Measurements from ENCODE around the gene KPNA6.
"Not testable (repeated sequence)": the region's sequence is repeated elsewhere in the genome, so short reads cannot be mapped to it uniquely, and the experiment has no call there.

Gene KPNA6

GRCh38 chr1:32107742-32108661, at the start of gene KPNA6:
KPNA6 (plus strand) TSS chr1:32108056; CDS start chr1:32108131, 75 bp downstream.
- peak; percentile 85 for DNase-seq (ENCODE audit: extremely low spot score)
- ChIA-PET CTCF (interaction anchor here (0.8 to 5.0 kb wide), 22 partner anchors 8 to 290 kb away, joined by 3 to 45 read pairs (median 4); partner anchors contain the start of genes LCK and TMEM39B), POLR2A (interaction anchor here (0.6 to 1.4 kb wide), 8 partner anchors 9 to 228 kb away, joined by 3 to 9 read pairs (median 4); partner anchors contain the start of genes CCDC28B, MARCKSL1, TMEM39B and TXLNA)
- no peak for TF ChIP-seq CTCF (IDR thresholded peaks at IDR 0.05; ENCODE audit: control extremely low read depth, extremely low read depth, low read depth, missing control alignments)

GRCh38 chr1:32060914-32061313, 46.9 kb upstream of the KPNA6 start:
- TF ChIP-seq CTCF (IDR thresholded peaks at IDR 0.05; ENCODE audit: control extremely low read depth, extremely low read depth, low read depth, missing control alignments), result no peak
- POLR2A ChIA-PET, result interaction anchor here (1.1 kb wide), 1 partner anchor 47 kb away, joined by 4 read pairs; the partner anchor contains the start of gene KHDRBS1
- CTCF ChIA-PET, result interaction anchor here (0.6 to 2.1 kb wide), 9 partner anchors 10 to 121 kb away, joined by 3 to 7 read pairs (median 3); partner anchors contain the start of gene TMEM39B
- DNase-seq (ENCODE audit: extremely low spot score), result no peak

- ChIA-PET POLR2A (interaction anchor here (2.3 kb wide), 1 partner anchor 10 kb away, joined by 13 read pairs; the partner anchor contains the start of gene TMEM39B), CTCF (interaction anchor here (0.7 to 2.2 kb wide), 28 partner anchors 9 to 396 kb away, joined by 3 to 23 read pairs (median 4); partner anchors contain the start of gene TMEM39B)
- DNase-seq (ENCODE audit: extremely low spot score), result no peak
Observed at GRCh38 chr1:32062867-32063230, 45.0 kb upstream of the KPNA6 start.

GRCh38 chr1:32063261-32063681, 44.6 kb upstream of the KPNA6 start:
- ChIA-PET CTCF (interaction anchor here (0.7 to 2.2 kb wide), 27 partner anchors 9 to 397 kb away, joined by 3 to 23 read pairs (median 4); partner anchors contain the start of gene TMEM39B), POLR2A (interaction anchor here (2.3 kb wide), 1 partner anchor 10 kb away, joined by 13 read pairs; the partner anchor contains the start of gene TMEM39B)
- TF ChIP-seq CTCF (IDR thresholded peaks at IDR 0.05; ENCODE audit: control extremely low read depth, extremely low read depth, low read depth, missing control alignments), result peak; percentile 61
- DNase-seq (ENCODE audit: extremely low spot score), result peak; percentile 43

More at GRCh38 chr1:32062867-32063230, 45.0 kb upstream of the KPNA6 start:
- no peak for TF ChIP-seq CTCF (IDR thresholded peaks at IDR 0.05; ENCODE audit: control extremely low read depth, extremely low read depth, low read depth, missing control alignments)

- CTCF ChIA-PET, result interaction anchor here (1.0 kb wide), 1 partner anchor 62 kb away, joined by 3 read pairs; no protein-coding TSS in a partner anchor
Observed at GRCh38 chr1:32065613-32066488, 42.0 kb upstream of the KPNA6 start.

GRCh38 chr1:32066489-32066873, 41.4 kb upstream of the KPNA6 start:
- ChIA-PET POLR2A (interaction anchor here (0.7 kb wide), 1 partner anchor 33 kb away, joined by 3 read pairs; no protein-coding TSS in a partner anchor), CTCF (no interaction called here)
- no peak for DNase-seq (ENCODE audit: extremely low spot score)
- no peak for TF ChIP-seq CTCF (IDR thresholded peaks at IDR 0.05; ENCODE audit: control extremely low read depth, extremely low read depth, low read depth, missing control alignments)

More at GRCh38 chr1:32065613-32066488, 42.0 kb upstream of the KPNA6 start:
- POLR2A ChIA-PET, result interaction anchor here (0.7 kb wide), 1 partner anchor 33 kb away, joined by 3 read pairs; no protein-coding TSS in a partner anchor
- DNase-seq (ENCODE audit: extremely low spot score), result not testable (repeated sequence)
